HL-60/S4 treated with phorbol 12-myristate 13-acetate at 8.2 ng/mL for 4 days and 3 days (cell line): ENCODE measurements around the gene DTNA.
"Not testable (repeated sequence)": the region's sequence is repeated elsewhere in the genome, so short reads cannot be mapped to it uniquely, and the experiment has no call there.

Experiments used
- in situ Hi-C: fragments of 300-500 bp; cut with MboI; formaldehyde crosslinking; loops from 2 replicates; pipeline ENCODE4 v1.15.0; 2022; ENCODE audit warnings: low sequenced_read_pairs

Gene DTNA

DNA sequence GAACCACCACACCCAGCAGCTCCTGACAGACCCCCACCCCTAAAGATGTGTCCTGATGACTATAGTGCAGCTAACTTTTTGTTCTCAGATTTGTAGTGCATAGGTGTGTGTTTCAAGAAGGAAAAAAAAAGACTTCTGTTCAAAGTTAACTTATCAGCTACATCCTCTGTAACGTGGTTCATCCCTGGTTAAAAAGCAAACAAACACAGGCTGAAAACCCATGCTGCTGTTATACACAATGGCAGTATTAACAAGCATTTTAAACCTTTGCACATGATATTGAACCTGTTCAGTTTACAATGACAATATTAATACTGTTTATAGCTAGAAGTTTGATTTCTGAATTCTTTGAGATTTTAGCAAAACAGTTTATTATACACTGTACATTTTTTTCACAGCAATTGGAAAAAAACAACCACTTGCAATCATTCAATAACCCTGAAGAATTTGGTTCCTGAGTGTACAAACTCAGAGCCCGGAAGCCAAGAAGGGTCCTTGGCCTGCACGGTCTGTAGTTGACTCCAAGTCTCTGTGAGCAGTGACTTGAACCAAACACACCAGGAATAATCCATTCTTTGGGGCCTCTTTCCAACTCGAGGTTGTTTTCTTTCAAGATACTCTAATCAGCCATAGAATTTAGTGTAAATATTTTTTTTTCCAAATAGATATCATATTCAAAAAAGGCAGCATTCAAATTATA is 177.9 kb downstream of the DTNA start:
- in situ Hi-C loops = no loop called here

DNA sequence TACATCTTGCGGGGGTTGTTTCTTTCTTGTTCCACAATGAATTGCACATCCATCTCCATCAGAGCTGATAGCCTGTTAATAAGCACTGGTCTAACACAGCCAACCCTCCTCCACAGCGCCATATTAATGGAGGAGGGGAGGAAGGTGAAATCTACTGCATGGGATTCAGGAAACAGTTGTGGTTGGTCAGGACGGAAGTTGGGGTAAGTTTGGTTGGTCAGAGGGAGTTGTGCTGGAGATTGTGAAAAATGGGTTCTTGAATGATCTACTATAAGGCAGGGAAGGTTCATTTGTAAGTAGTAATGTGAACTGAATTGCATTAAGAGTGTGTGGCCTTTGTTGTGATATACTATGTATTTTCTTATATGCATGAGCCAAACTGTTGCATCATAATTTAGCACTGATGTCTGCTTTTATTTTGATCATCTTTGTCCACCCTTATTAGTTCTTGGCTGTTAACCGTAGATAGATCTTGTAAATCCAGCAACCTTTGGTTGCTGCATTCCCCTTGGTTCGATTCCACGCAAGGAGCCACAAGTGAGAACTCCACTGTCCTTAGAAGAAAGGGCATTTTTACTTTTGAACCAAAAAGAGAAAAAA is 180.5 kb downstream of the DTNA start:
- in situ Hi-C loops = no loop called here

DNA sequence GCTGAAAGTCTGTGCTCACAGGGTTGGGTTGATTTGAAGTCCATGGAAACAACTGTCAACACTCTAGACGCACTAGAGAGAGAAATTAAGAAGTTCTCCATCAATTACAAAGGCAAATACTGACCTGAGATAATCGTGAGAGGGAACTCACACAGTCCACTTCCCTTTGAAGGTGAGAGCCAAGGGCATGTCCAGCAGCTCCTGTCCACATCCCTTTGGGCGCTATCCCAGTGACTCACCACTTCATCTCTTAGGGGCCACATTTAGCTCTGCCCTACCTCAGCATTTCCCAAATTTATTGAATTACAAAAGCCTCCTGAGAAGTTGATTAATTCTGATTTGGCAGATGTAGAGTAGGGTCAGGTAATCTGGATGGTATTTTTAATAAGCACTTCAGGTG is 182.3 kb downstream of the DTNA start:
- in situ Hi-C loops = no loop called here

DNA sequence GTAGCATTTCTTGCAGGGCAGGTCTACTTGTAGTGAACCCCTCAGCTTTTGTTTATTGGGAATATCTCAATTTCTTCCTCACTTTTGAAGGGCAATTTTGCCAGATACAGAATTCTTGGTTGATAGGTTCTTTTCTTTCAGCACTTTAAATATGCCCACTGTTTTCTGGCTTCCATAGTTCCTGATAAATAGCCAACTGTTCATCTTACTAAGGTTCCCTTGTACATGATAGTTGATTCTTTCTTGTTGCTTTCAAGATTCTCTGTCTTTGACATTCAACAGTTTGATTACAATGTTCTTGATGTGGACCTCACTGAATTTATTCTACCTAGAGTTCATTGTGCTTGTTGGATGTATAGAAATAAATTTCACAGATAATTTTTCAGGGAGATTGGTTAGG is 183.1 kb downstream of the DTNA start:
- in situ Hi-C loops = no loop called here

DNA sequence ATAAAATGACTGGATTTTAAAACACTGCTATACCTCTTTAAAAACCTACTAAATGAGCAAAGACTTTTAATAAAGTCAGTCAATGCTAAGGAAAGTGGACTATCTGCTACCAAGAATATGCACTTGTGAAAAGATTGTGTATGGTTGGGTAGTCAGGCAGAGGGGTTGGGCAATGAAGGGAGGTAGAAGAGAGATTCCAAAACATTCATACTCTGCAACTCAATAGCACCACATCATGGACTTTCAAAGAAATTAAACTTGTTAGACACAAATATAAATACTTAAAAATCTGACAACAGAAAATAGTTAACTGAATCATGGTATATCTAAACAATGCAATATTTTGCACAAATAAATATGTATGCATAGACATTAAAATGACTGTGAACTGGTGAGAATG is 191.2 kb downstream of the DTNA start:
- in situ Hi-C loops = no loop called here

DNA sequence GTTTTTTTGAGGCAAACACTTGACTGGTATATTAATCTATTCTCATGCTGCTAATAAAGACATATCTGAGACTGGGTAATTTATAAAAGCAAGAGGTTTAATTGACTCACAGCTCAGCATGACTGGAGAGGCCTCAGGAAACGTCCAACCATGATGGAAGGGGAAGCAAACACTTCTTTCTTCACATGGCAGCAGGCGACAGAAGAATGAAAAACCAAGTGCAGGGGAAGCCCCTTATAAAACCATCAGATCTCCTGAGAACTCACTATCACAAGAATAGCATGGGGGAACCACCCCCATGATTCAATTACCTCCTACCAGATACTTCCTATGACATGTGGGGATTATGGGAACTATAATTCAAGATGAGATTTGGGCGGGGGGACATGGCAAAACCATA is 194.9 kb downstream of the DTNA start:
- in situ Hi-C loops = no loop called here

DNA sequence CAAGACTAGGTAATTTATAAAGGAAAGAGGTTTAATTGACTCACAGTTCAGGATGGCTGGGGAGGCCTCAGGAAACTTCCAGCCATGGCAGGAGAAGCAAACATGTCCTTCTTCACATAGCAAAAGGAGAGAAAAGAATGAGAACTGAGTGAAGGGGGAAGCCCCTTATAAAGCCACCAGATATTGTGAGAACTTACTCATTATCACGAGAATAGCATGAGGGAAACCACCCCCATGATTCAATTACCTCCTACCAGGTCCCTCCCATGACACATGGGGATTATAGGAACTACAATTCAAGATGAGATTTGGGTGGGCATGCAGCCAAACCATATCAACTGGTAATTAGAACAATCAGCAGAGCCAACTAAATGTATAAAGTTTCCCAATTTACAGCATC is 196.9 kb downstream of the DTNA start:
- in situ Hi-C loops = not testable (repeated sequence)

DNA sequence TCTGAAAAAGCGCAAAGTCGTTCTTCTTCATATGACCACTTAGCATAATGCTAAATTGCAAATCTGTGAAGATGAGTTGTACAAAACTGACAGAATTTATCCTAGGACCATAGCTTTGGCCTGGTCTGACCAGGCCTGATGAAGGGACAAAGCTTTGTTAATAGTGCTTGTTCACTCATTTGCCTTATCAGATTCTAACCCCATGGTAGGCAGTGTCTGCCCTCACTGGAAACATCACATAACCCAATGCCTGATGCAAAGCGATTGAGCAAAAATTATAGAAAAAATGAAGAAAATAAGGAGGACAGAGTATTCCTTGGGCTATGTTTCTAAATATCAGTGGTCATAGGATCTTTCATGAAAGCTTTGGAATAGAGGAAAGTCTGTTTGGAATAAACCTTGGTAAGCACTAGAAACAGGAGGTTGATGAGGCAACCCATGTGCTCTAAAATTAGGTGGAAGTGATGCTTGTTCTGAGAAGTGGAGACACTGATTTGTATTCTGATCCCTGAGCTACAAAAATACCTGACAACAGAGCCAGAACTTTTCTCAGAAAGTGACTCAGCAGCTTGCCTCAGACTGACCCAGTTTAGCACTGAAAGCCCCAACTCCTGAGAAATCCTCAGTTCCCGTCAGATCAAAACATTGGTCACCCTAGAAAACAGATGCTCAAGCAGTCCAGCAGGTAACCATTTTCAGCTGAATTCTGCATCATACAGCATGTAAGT is 199.7 kb downstream of the DTNA start:
- in situ Hi-C loops = no loop called here

DNA sequence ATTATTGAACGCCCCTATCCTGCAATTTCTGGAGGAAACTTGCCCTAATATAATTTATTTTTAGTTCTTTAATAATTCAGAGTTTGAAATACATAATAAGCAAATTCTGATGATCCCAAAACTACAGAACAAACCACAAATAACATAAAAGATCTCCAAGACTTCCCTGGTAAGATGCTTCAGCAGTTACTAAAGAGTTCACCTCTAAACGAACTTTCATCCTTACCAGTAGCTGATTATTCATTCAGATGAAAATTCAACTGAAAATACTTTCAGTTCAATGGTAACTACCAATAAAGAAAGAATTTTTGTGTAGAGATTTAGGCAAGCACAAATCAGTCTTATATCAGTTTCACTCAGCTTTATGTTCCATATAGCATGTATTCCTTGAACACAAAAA is 201.0 kb downstream of the DTNA start:
- in situ Hi-C loops = no loop called here

DNA sequence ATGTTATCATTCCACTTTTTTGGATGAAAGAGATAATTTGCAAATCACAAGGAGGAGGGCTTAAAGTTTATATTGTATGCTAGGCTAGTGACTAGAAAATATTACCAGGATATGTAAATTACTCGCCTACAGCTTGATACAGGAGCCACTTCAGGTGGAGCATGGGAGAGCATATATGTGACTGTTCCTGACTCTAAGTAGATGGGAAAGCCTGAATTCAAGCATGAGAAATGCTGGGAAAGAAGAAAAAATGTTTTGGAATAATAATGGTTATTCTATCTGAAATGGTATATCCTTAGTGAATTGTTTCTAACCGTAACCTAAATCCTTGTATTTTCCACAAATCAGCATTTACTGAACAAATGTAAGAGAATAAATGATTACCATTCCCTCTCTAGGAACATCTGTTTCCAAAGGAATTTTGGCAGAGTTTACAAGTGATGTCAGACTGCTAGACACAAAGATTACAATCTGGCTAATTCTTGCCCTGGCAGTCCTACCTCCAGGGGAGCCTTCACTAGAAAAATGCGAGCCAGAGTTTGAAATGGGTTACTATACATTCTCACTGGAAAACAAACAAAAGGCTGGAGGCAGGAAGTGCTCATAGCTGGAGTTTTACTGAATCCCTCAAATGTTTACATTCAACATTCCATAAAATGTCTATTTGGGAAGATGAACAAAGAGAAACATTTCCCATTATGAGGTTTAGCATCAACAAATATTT is 201.7 kb downstream of the DTNA start:
- in situ Hi-C loops = no loop called here

DNA sequence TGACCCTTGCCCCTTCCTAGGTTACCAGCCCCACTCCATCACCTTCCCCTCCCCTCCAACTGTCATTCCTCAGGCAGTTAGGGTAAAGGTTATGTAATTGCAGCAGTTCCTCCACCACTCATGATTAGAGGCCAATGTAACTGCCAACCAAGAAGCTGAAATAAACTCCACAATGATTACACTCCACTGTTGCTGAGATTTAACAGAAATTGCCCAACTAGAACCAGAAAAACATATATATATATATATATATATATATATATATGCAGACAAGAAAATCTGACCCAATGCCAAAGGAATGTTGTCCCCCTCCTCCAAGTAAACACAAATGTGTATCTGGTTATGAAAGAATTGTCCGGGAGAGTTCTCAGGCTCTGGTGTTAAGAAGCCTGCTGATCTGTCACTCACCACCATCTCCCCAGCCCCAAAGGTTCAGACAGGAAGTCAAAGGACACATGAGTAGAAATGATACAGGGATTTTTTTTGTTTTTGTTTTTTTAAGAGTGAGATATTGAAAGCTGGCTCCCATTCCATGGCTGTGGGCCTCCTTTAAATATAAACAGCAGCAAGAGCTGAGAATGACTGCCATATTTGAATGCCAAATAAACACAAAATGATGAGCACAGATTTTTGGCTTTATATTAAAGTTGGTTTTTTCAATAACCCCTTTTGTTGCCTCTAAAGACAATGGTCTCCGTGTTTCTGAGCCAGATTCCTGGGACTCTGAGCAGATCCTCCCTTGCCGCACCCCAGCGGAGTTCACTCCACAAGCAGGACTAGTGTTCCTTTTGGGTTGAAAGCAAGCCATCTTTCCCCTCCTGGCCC is 204.0 kb downstream of the DTNA start:
- in situ Hi-C loops = no loop called here

DNA sequence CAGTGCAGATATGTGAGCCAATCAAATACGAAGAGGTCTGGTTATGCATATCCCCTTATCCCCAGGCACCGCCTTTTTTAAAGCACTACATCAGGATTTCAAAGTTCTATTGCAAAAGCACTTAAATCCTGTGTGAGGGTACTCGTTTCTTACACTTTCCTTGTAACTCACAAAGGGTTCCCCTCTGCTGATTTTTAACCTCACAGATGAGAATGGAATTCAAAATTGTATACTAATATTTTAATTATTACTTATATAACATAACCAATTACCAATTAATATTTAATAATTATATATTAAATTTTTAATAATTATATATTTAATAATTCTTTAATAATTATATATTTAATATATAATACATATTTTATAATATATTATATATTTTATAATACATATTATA is 204.9 kb downstream of the DTNA start:
- in situ Hi-C loops = no loop called here

DNA sequence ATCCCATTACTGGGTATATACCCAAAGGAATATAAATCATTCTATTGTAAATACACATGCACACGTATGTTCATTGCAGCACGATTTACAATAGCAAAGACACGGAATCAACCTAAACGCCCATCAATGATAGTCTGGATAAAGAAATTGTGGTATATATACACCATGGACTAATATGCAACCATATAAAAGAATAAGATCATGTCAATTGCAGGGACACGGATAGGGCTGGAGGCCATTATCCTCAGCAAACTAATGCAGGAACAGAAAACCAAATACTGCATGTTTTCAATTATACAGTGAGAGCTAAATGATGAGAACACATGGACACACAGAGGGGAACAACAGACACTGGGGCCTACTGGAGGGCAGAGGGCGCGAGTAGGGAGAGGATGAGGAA is 206.4 kb downstream of the DTNA start:
- in situ Hi-C loops = not testable (repeated sequence)

DNA sequence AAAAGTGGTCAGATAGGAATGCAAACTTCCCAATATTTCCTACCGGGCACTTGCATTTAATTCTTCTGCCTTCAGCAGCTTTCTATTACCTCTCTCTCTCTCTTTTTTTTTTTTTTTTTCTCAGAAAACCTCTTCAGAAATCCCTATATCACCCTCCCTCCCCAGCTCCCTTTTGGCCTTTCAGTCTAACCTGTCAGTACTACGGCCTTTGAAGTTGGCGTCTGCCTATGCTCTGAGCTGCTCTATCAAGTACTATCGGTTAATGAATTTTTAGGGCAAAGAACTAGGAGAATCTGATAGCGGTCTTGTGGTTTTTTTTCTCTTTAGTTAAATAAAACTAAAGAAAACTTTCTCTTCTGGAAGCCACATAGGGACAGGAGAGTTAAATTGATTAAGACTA is 208.8 kb downstream of the DTNA start:
- in situ Hi-C loops = no loop called here

DNA sequence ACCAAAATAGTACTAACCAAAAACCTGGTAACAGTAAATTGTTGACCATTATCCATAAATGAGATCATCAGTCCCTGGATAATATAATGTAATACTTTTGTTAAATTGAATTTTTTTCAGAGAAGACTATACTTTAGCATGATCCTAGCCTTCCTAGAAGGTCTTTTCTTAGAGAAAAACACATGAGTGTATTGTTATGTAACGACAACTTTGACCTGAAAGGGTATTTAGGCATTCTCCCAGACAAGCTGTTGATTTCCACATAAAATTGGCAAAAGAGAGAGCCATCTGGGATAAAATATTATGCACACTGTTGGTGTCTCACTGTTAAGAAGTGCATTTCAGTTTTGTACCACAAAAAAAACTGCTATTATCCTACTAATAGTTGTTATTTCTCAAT is 211.1 kb downstream of the DTNA start:
- in situ Hi-C loops = no loop called here

DNA sequence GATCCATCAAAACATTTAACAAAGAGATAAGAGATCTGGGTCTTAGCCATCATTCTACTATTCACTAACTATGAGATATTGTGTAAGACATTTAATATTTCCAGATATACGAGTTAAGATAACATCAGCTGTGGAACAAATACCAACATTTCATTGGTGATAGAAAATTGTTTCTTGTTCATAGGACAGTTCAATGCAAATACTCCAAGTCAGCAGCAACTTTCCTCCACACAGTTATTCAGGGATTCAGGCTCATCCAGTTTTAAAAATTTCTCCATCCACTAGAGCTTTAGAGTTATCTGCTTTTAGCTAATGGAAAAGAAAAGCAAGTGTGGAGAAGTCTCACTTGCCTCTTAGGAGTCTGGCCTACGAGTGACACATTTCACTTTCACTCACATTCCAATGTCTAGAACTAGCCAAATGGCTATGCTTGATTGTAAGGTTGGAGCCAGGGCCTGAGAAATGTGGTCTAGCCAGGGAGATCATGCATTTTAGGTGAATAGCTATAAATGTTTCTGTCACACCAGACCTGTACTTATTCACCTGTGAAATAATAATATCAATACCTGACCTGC is 211.8 kb downstream of the DTNA start:
- in situ Hi-C loops = no loop called here

DNA sequence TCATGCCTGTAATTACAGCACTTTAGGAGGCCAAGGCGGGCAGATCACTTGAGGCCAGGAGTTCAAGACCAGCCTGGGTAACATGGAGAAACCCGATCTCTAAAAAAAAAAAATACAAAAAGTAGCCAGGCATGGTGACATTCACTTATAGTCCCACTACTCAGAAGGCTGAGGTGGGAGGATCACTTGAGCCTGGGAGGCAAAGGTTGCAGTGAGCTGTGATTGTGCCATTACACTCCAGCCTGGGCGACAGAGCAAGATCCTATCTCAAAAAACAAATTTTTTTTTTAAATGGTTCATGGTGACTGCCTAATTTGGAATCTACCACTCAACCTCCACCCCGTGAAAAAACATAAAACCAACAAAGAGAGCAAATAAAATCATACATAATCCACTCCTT is 212.5 kb downstream of the DTNA start:
- in situ Hi-C loops = not testable (repeated sequence)

DNA sequence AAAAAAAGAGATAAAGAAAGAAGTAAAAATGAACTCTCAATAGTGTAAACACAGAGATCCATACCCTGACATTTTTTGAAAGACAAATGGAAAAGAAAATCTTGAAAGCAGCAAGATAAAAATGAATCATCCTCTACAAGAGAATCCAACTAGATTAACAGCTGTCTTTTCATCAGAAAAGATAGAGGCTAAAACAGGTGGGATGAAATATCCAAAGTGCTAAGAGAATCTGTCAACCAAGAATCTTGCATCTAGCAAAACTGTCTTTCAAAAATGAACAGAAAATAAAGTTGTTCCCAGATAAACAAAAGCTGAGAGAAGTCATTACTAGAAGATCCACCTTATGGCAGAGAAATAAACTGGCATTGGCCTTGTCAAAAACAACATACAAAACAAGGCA is 213.8 kb downstream of the DTNA start:
- in situ Hi-C loops = no loop called here

DNA sequence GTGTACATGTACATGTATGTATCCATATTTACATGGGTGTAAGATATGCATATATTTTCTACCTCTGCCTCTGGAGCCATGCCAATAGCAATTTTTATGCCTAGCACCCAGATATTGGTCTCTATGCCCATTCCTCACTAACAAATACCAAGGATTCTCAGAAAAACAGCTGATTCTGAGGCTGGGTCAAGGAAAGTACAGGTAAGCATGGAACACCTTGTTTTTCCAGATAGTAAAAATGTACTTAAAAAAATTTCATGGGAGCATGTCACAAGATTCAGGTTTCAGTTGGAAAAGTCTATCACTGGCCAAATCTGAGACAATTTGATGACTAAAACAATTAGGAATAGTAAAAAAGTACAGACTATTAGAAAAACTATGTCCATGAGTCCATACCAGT is 216.6 kb downstream of the DTNA start:
- in situ Hi-C loops = no loop called here

DNA sequence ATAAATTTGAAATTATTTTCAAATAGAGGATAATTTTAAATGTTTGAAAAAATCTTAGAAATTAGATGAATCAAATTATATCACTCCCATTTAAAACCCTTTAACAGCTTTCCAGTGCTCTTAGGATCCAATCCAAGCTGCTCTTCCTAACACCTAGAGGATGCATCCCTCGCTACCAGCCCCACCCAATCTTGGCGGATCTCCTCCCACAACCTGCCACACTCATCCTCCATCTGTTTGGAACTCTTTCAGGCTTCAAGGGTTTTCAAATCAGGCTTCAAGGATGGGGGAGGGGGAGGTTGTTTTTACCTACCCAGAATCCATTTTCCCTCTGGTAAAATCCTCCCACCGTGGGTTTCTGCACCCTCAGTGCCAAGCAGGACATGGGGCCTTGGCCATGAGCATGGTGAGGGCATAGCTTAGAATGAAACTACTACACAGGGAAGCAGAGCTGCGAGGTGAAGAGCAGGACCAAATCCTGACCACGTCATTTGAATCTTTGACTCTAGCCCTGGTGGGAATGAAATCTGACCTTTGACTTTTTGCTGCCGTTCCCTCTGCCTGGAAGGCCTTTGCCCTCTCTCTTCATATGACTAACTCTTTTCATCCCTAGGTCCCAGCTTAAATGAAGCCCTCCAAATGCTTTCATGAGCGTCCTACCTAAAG is 218.1 kb downstream of the DTNA start:
- in situ Hi-C loops = no loop called here
